Neuronal stem cell (in vitro differentiated cells): ENCODE data around the gene PDK3.

ENCODE experiments used
- DNase-seq: peaks from one replicate; pipeline ENCODE4 v3.0.0-alpha.2; 2013; ENCODE audit warnings: low spot score
- H2AFZ ChIP-seq: one replicate; pipeline ENCODE4 v1.6.1; 2013; ENCODE audit warnings: mild to moderate bottlenecking, low read length, inconsistent platforms
- H2AK5ac ChIP-seq: 2 replicates; pipeline ENCODE4 v1.6.1; 2013; ENCODE audit warnings: low read depth, mild to moderate bottlenecking, inconsistent platforms, low read length, moderate library complexity, mixed read lengths
- H2BK120ac ChIP-seq: 2 replicates; pipeline ENCODE4 v1.6.1; 2013; ENCODE audit warnings: low read depth, mild to moderate bottlenecking, inconsistent platforms, low read length, moderate library complexity, mixed read lengths
- H2BK12ac ChIP-seq: one replicate; pipeline ENCODE4 v1.6.1; 2013; ENCODE audit warnings: low read length, inconsistent platforms
- H2BK15ac ChIP-seq: 2 replicates; pipeline ENCODE4 v1.6.1; 2013; ENCODE audit warnings: mild to moderate bottlenecking, low read length, inconsistent platforms, mixed read lengths
- H2BK5ac ChIP-seq: one replicate; pipeline ENCODE4 v1.6.1; 2013; ENCODE audit warnings: inconsistent platforms, mild to moderate bottlenecking, low read length, moderate library complexity
- H3K14ac ChIP-seq: one replicate; pipeline ENCODE4 v1.6.1; 2013; ENCODE audit warnings: low read length, inconsistent platforms
- H3K18ac ChIP-seq: 2 replicates; pipeline ENCODE4 v1.6.1; 2013; ENCODE audit warnings: low read length, inconsistent platforms
- H3K23ac ChIP-seq: 2 replicates; pipeline ENCODE4 v1.6.1; 2013; ENCODE audit warnings: low read depth, mild to moderate bottlenecking, mixed read lengths, low read length, inconsistent platforms; ENCODE audit not compliant: poor library complexity
- H3K27ac ChIP-seq: replicated peaks from 3 replicates; pipeline ENCODE4 v1.5.1; 2013; ENCODE audit warnings: low read length, inconsistent platforms
- H3K27me3 ChIP-seq, 3 experiments: 2 replicates each; pipeline ENCODE4 v1.6.1; 2013; ENCODE audit warnings: low read length in 3 of 3, mild to moderate bottlenecking in 2 of 3, inconsistent platforms in 1 of 3, low read depth in 1 of 3, mixed read lengths in 1 of 3, moderate library complexity in 1 of 3; ENCODE audit not compliant: control insufficient read depth in 3 of 3, insufficient read depth in 3 of 3
- H3K36me3 ChIP-seq, 2 donors: replicated peaks in 1 of 2; 2 replicates each; pipeline ENCODE4 v1.6.1; 2013; ENCODE audit warnings: low read length in 2 of 2; ENCODE audit not compliant: control insufficient read depth in 2 of 2, insufficient read depth in 2 of 2
- H3K4ac ChIP-seq: 2 replicates; pipeline ENCODE4 v1.6.1; 2013; ENCODE audit warnings: inconsistent platforms, mild to moderate bottlenecking, low read length, moderate library complexity
- H3K4me1 ChIP-seq, 2 donors: 1 replicate in 1 of 2; 2 replicates in 1 of 2; pipeline ENCODE4 v1.6.1; 2013; ENCODE audit warnings: low read length in 2 of 2, low read depth in 1 of 2; ENCODE audit not compliant: control insufficient read depth in 2 of 2, insufficient read depth in 1 of 2
- H3K4me2 ChIP-seq: one replicate; pipeline ENCODE4 v1.6.1; 2013; ENCODE audit warnings: mild to moderate bottlenecking, low read length, inconsistent platforms; ENCODE audit not compliant: insufficient read depth, poor library complexity, severe bottlenecking
- H3K4me3 ChIP-seq, 2 donors: 2 replicates each; pipeline ENCODE4 v1.5.1; 2013; ENCODE audit warnings: low read length in 2 of 2, mild to moderate bottlenecking in 2 of 2, inconsistent platforms in 1 of 2, moderate library complexity in 1 of 2
- H3K79me1 ChIP-seq: one replicate; pipeline ENCODE4 v1.6.1; 2013; ENCODE audit warnings: low read depth, mild to moderate bottlenecking, inconsistent platforms, low read length, moderate library complexity
- H3K9ac ChIP-seq: one replicate; pipeline ENCODE4 v1.6.1; 2013; ENCODE audit warnings: mild to moderate bottlenecking, low read depth, low read length, inconsistent platforms; ENCODE audit not compliant: poor library complexity
- H3K9me3 ChIP-seq, 2 donors: replicated peaks in 1 of 2; 2 replicates each; pipeline versions ENCODE3 to v1.6.1; 2013; ENCODE audit warnings: low read length in 2 of 2, mild to moderate bottlenecking in 2 of 2, inconsistent platforms in 1 of 2, low read depth in 1 of 2, mixed read lengths in 1 of 2, moderate library complexity in 1 of 2; ENCODE audit not compliant: control insufficient read depth in 2 of 2, insufficient read depth in 1 of 2
- H4K8ac ChIP-seq: one replicate; pipeline ENCODE4 v1.6.1; 2013; ENCODE audit warnings: low read depth, mild to moderate bottlenecking, inconsistent platforms, low read length, moderate library complexity
- H4K91ac ChIP-seq: one replicate; pipeline ENCODE4 v1.6.1; 2013; ENCODE audit warnings: low read length, low read depth, mild to moderate bottlenecking, inconsistent platforms; ENCODE audit not compliant: poor library complexity
- WGBS, 2 donors: extraction: QIAGEN DNeasy Blood & Tissue Kit; methylation state at CpG; one replicate each; pipeline ENCODE4 v1.1.7; 2013; ENCODE audit warnings: missing lambda C conversion rate in 2 of 2, mixed read lengths in 1 of 2; ENCODE audit not compliant: insufficient read length in 2 of 2, insufficient replicate concordance in 1 of 2; ENCODE audit errors: extremely low coverage in 2 of 2; 5-methylcytosine and 5-hydroxymethylcytosine counted together

PDK3 gene

GRCh38 chrX:24483596-24483995, 18.5 kb downstream of the PDK3 start:
- Histone ChIP-seq H2BK12ac (no peak overlapping the region), H3K27me3 (no peaks in the 10 kb centered on the region), H3K18ac (no peak overlapping the region), H4K91ac (no peak overlapping the region), H3K4me2 (no peak overlapping the region), H2BK15ac (no peak overlapping the region), H2BK120ac (no peak overlapping the region), H3K9me3 (no peaks in the 10 kb centered on the region), H4K8ac (no peak overlapping the region), H2BK5ac (no peak overlapping the region), H2AFZ (no peak overlapping the region), H3K23ac (no peak overlapping the region), H3K79me1 (no peaks in the 10 kb centered on the region), H3K14ac (no peak overlapping the region), H3K36me3 (no peaks in the 10 kb centered on the region), H2AK5ac (no peak overlapping the region), H3K27ac (no peak overlapping the region), H3K4me1 (no peaks in the 10 kb centered on the region), H3K9ac (no peak overlapping the region), H3K4ac (no peak overlapping the region), H3K4me3 (no peak overlapping the region)
- no CpG with 5 or more reads among the region's 11 CpGs for WGBS, 2 donors
- DNase-seq, result no peak

- Histone ChIP-seq H3K36me3 (no peaks in the 10 kb centered on the region), H3K27me3 (no peaks in the 10 kb centered on the region), H4K91ac (no peak overlapping the region), H2AFZ (no peak overlapping the region), H2BK12ac (no peak overlapping the region), H3K23ac (no peak overlapping the region), H3K9ac (no peak overlapping the region), H3K18ac (no peak overlapping the region), H2BK120ac (no peak overlapping the region), H3K14ac (no peak overlapping the region), H2AK5ac (no peak overlapping the region), H3K4me3 (no peak overlapping the region), H3K9me3 (no peaks in the 10 kb centered on the region), H3K79me1 (no peaks in the 10 kb centered on the region), H3K4ac (no peak overlapping the region), H2BK5ac (no peak overlapping the region), H2BK15ac (no peak overlapping the region), H3K4me2 (no peak overlapping the region), H4K8ac (no peak overlapping the region), H3K27ac (no peak overlapping the region), H3K4me1 (no peaks in the 10 kb centered on the region)
- no peak for DNase-seq
- no CpG with 5 or more reads among the region's 5 CpGs for WGBS, 2 donors
Measured at GRCh38 chrX:24485323-24485722, 20.2 kb downstream of the PDK3 start.

- Histone ChIP-seq H3K79me1 (no peaks in the 10 kb centered on the region), H4K91ac (no peak overlapping the region), H3K23ac (no peak overlapping the region), H3K36me3 (no peaks in the 10 kb centered on the region), H3K4me2 (no peak overlapping the region), H2BK12ac (no peak overlapping the region), H3K4ac (no peak overlapping the region), H3K27ac (no peak overlapping the region), H3K14ac (no peak overlapping the region), H4K8ac (no peak overlapping the region), H2AK5ac (no peak overlapping the region), H3K9ac (no peak overlapping the region), H2BK120ac (no peak overlapping the region), H3K27me3 (no peaks in the 10 kb centered on the region), H2BK15ac (no peak overlapping the region), H2BK5ac (no peak overlapping the region), H3K4me3 (no peak overlapping the region), H2AFZ (no peak overlapping the region), H3K9me3 (no peaks in the 10 kb centered on the region), H3K4me1 (no peaks in the 10 kb centered on the region), H3K18ac (no peak overlapping the region)
- DNase-seq, result no peak
- no CpG with 5 or more reads among the region's 10 CpGs for WGBS, 2 donors
Measured at GRCh38 chrX:24485976-24486680, 21.0 kb downstream of the PDK3 start.

GRCh38 chrX:24487571-24487970, 22.5 kb downstream of the PDK3 start:
- WGBS, 2 donors, result no CpG with 5 or more reads among the region's 3 CpGs
- Histone ChIP-seq H3K23ac (no peak overlapping the region), H3K4me1 (no peaks in the 10 kb centered on the region), H3K36me3 (no peaks in the 10 kb centered on the region), H3K9me3 (no peaks in the 10 kb centered on the region), H3K4me2 (no peak overlapping the region), H4K91ac (no peak overlapping the region), H3K4me3 (no peak overlapping the region), H2AFZ (no peak overlapping the region), H4K8ac (no peak overlapping the region), H3K9ac (no peak overlapping the region), H2BK5ac (no peak overlapping the region), H2BK15ac (no peak overlapping the region), H3K27ac (no peak overlapping the region), H3K4ac (no peak overlapping the region), H2BK120ac (no peak overlapping the region), H2AK5ac (no peak overlapping the region), H3K27me3 (no peaks in the 10 kb centered on the region), H3K18ac (no peak overlapping the region), H3K79me1 (no peaks in the 10 kb centered on the region), H3K14ac (no peak overlapping the region), H2BK12ac (no peak overlapping the region)
- DNase-seq, result no peak
